Measurements from ENCODE around the gene ASCC2. TPM values are rescaled to one million over a fixed set of nuclear protein-coding genes. Genes with fewer than 3 reads are reported as not detected.

The ASCC2 gene
- total and polyA plus RNA-seq, 2 of the 4 experiments (the other 2 are of a cell fraction): 40.0 to 62.2 TPM

- Histone ChIP-seq H2BK5ac (ENCODE audit: low read depth, low read length, poor library complexity, severe bottlenecking) (no peak overlapping the region), H4K20me1 (ENCODE audit: insufficient read depth, low read length) (no peaks in the 10 kb centered on the region), H3K14ac (replicated peaks; ENCODE audit: low read depth, low read length) (no peak overlapping the region), H3K9ac (ENCODE audit: low read depth, low read length) (no peak overlapping the region), H2BK20ac (ENCODE audit: low read depth, low read length) (no peak overlapping the region), H3K56ac (ENCODE audit: extremely low read depth, insufficient read depth, low read length) (no peak overlapping the region), H4K5ac (ENCODE audit: low read depth, low read length) (no peak overlapping the region), H3K9me1 (ENCODE audit: insufficient read depth, low read length) (no peaks in the 10 kb centered on the region), H3K36me3 (ENCODE audit: control insufficient read depth, insufficient read depth, low read length) (peaks cover 53% of the 10 kb centered on the region), H2AFZ (replicated peaks; ENCODE audit: low read length, poor library complexity) (no peak overlapping the region), H4K8ac (ENCODE audit: low read depth in 2 of 2, low read length in 2 of 2) (no peak overlapping the region), H3K9me3 (ENCODE audit: control insufficient read depth, insufficient read depth, low read length) (no peaks in the 10 kb centered on the region), H3K79me1 (ENCODE audit: low read depth in 1 of 2, low read length in 2 of 2) (no peaks in the 10 kb centered on the region; a peak in 1 of 4 replicates), H3K4ac (ENCODE audit: low read depth, low read length) (no peak overlapping the region), H2BK120ac (ENCODE audit: low read depth, low read length) (no peak overlapping the region), H2BK15ac (ENCODE audit: low read depth, low read length) (no peak overlapping the region), H4K91ac (ENCODE audit: insufficient read depth, low read depth, low read length) (no peak overlapping the region), H3K23ac (ENCODE audit: low read depth, low read length) (no peak overlapping the region), H2AK9ac (replicated peaks; ENCODE audit: low read depth, low read length, poor library complexity) (no peak overlapping the region), H3K27ac (ENCODE audit: insufficient read depth, low read length) (no peak overlapping the region), H2AK5ac (ENCODE audit: low read depth, low read length) (no peak overlapping the region), H3K4me2 (ENCODE audit: low read depth, low read length) (no peak overlapping the region), H3K18ac (ENCODE audit: low read depth, low read length) (no peak overlapping the region), H3K4me1 (ENCODE audit: control insufficient read depth, insufficient read depth, low read length) (peaks cover 1% of the 10 kb centered on the region; the same call in 1 of the 2 replicates), H3K4me3 (ENCODE audit: insufficient read depth, low read depth, low read length) (no peak overlapping the region), H3K27me3 (ENCODE audit: control insufficient read depth, insufficient read depth, low read length) (no peaks in the 10 kb centered on the region)
- in situ Hi-C loops (cut with MboI; ENCODE audit: low sequenced_read_pairs): no loop called here
- ATAC-seq (ENCODE audit: low read depth) (no peak), DNase-seq (no peak)
- BruUV-seq (replicated peaks): no TSS peak
- ChIA-PET POLR2A (ENCODE audit: unreplicated experiment) (interaction anchor here (0.6 kb wide), 1 partner anchor 21 kb away, joined by 11 read pairs; no protein-coding TSS in a partner anchor), CTCF (no interaction called here)
- no peak for TF ChIP-seq MAZ (IDR thresholded peaks at IDR 0.05; ENCODE audit: borderline replicate concordance, low read depth, low read length)
- no peak for TF ChIP-seq RAD21 (IDR thresholded peaks at IDR 0.05; ENCODE audit: low read length)
- TF ChIP-seq CTCF (conservative IDR thresholded peaks at IDR 0.05; ENCODE audit: low read depth, low read length): no peak
- no peak for TF ChIP-seq SMC3 (IDR thresholded peaks at IDR 0.05; ENCODE audit: low read depth, low read length)
- no peak for TF ChIP-seq RFX5 (IDR thresholded peaks at IDR 0.05; ENCODE audit: low read depth, low read length)
- no peak for TF ChIP-seq USF2 (IDR thresholded peaks at IDR 0.05; ENCODE audit: low read depth, low read length)
- no CpG with 5 or more reads among the region's 8 CpGs for WGBS, 2 experiments (ENCODE audit: extremely low coverage in 2 of 2, insufficient read length in 1 of 2)
- intact Hi-C loops (cut with micrococcal nuclease): no loop called here
- dilution Hi-C loops (cut with HindIII; ENCODE audit: low sequenced_read_pairs, unreplicated experiment): no loop called here
These were observed 24.9 kb downstream of the ASCC2 start for GRCh38 chr22:29813126-29813525.

Data from IMR-90 (cell line).